NOMO-1 (cell line): ENCODE results near the gene MARCO.

Experiments
- DNase-seq, 2 experiments: peaks; one replicate each; lab custom pipeline; 2025; ENCODE audit not compliant: unreplicated experiment in 2 of 2; lab: John Stamatoyannopoulos, UW

Gene MARCO

GRCh38 chr2:118971245-118972122, 29.5 kb downstream of the MARCO start:
- DNase-seq: no peak

GRCh38 chr2:118973542-118973951, 31.6 kb downstream of the MARCO start:
- DNase-seq: no peak

GRCh38 chr2:118974103-118974993, 32.4 kb downstream of the MARCO start:
- DNase-seq: peak; percentile 14 to 52

GRCh38 chr2:118975133-118975532, 33.1 kb downstream of the MARCO start:
- DNase-seq: no peak

GRCh38 chr2:118978064-118978463, 36.1 kb downstream of the MARCO start:
- no peak for DNase-seq

- DNase-seq: no peak
These were observed 37.3 kb downstream of the MARCO start for GRCh38 chr2:118979152-118979861.

- no peak for DNase-seq
These were observed 38.0 kb downstream of the MARCO start for GRCh38 chr2:118980022-118980421.

GRCh38 chr2:118980573-118980972, 38.6 kb downstream of the MARCO start:
- no peak for DNase-seq

- no peak for DNase-seq
These were observed 39.6 kb downstream of the MARCO start for GRCh38 chr2:118981632-118982031.

- no peak for DNase-seq
These were observed 40.0 kb downstream of the MARCO start for GRCh38 chr2:118982039-118982438.

- no peak for DNase-seq
These were observed 41.1 kb downstream of the MARCO start for GRCh38 chr2:118983133-118983532.

- no peak for DNase-seq
These were observed 41.9 kb downstream of the MARCO start for GRCh38 chr2:118983915-118984314.

GRCh38 chr2:118986738-118987137, 44.7 kb downstream of the MARCO start:
- DNase-seq: peak in 1 of 2 experiments; percentile 44

- no peak for DNase-seq
These were observed 45.9 kb downstream of the MARCO start for GRCh38 chr2:118987886-118988285.

GRCh38 chr2:118988706-118989105, 46.7 kb downstream of the MARCO start:
- DNase-seq: no peak

- DNase-seq: no peak
These were observed 47.5 kb downstream of the MARCO start for GRCh38 chr2:118989481-118989880.

- DNase-seq: no peak
These were observed 49.0 kb downstream of the MARCO start for GRCh38 chr2:118990757-118991545.

- no peak for DNase-seq
These were observed 49.6 kb downstream of the MARCO start for GRCh38 chr2:118991554-118991953.

- peak; percentile 70 to 73 for DNase-seq
These were observed 50.9 kb downstream of the MARCO start for GRCh38 chr2:118992740-118993391.

- no peak for DNase-seq
These were observed 51.4 kb downstream of the MARCO start for GRCh38 chr2:118993392-118993752.
